B cell (primary cell): Measurements from ENCODE around the gene IFRD2. TPM values are rescaled to one million over a fixed set of nuclear protein-coding genes. Genes with fewer than 3 reads are reported as not detected.

ENCODE experiments used
- ATAC-seq: fragments of 200-7000 bp; cut with Tn5 transposase; one replicate; pipeline ENCODE4 v1.10.0; 2021; ENCODE audit warnings: low read depth, mild to moderate bottlenecking, moderate number of reproducible peaks, moderate library complexity
- CTCF ChIA-PET: fragments of 350-600 bp; sonication (Branson Sonifier 250); formaldehyde crosslinking; loops from one replicate; lab custom pipeline; 2021; ENCODE audit warnings: antibody characterized with exemption, inconsistent platforms; lab: Charles Lee
- POLR2A ChIA-PET: fragments of 350-600 bp; sonication (Branson Sonifier 250); formaldehyde crosslinking; loops from one replicate; lab custom pipeline; 2021; ENCODE audit warnings: antibody characterized with exemption; lab: Charles Lee
- DNase-seq: peaks from one replicate; pipeline ENCODE4 v3.0.0; 2013
- H2AFZ ChIP-seq: 2 replicates; pipeline ENCODE4 v1.6.1; 2012; ENCODE audit warnings: mild to moderate bottlenecking, low read depth, low read length; ENCODE audit not compliant: insufficient read depth, poor library complexity, severe bottlenecking
- H3K27ac ChIP-seq, 2 donors: 1 replicate in 1 of 2; 2 replicates in 1 of 2; pipeline ENCODE4 v1.5.1; 2012 to 2013; ENCODE audit warnings: low read length in 2 of 2, mild to moderate bottlenecking in 2 of 2, moderate library complexity in 1 of 2
- H3K27me3 ChIP-seq, 4 experiments: fragments of 200-600 bp in 1 of 4; sonication (generic) in 1 of 4; replicated peaks in 1 of 4; 1 replicate in 2 of 4; 2 replicates in 2 of 4; pipeline versions ENCODE4 v1.6.1 to v1.7.0; 2013 to 2016; ENCODE audit warnings: low read length in 3 of 4, mild to moderate bottlenecking in 2 of 4, mixed read lengths in 1 of 4, moderate library complexity in 1 of 4; ENCODE audit not compliant: insufficient read depth in 4 of 4, control insufficient read depth in 3 of 4; ENCODE audit errors: control extremely low read depth in 1 of 4
- H3K36me3 ChIP-seq, 2 experiments: replicated peaks in 1 of 2; 1 replicate in 1 of 2; 2 replicates in 1 of 2; pipeline versions ENCODE4 v1.6.1 to v1.7.1; 2013; ENCODE audit warnings: low read length in 1 of 2; ENCODE audit not compliant: insufficient read depth in 2 of 2, control insufficient read depth in 1 of 2; ENCODE audit errors: control extremely low read depth in 1 of 2, extremely low read depth in 1 of 2
- H3K4me1 ChIP-seq, 2 donors: fragments of 200-600 bp in 1 of 2; sonication (generic) in 1 of 2; 1 replicate in 1 of 2; 2 replicates in 1 of 2; pipeline versions ENCODE4 v1.5.1 to v1.6.1; 2013 to 2017; ENCODE audit warnings: low read length in 2 of 2; ENCODE audit not compliant: control insufficient read depth in 2 of 2, insufficient read depth in 2 of 2
- H3K4me2 ChIP-seq: replicated peaks from 2 replicates; pipeline ENCODE3; 2012; ENCODE audit warnings: mild to moderate bottlenecking, low read depth, low read length; ENCODE audit not compliant: poor library complexity, severe bottlenecking
- H3K4me3 ChIP-seq, 5 experiments: fragments of 200-600 bp in 1 of 5; sonication (generic) in 1 of 5; 1 replicate in 3 of 5; 2 replicates in 2 of 5; pipeline versions ENCODE4 v1.5.1 to v1.7.0; 2011 to 2016; ENCODE audit warnings: low read length in 4 of 5, mild to moderate bottlenecking in 4 of 5, low read depth in 2 of 5, control low read depth in 1 of 5, moderate library complexity in 1 of 5; ENCODE audit not compliant: insufficient read depth in 1 of 5; ENCODE audit errors: control extremely low read depth in 1 of 5, extremely low read depth in 1 of 5
- H3K79me2 ChIP-seq: fragments of 200-600 bp; sonication (generic); one replicate; pipeline ENCODE4 v1.6.0; 2016; ENCODE audit warnings: low read length; ENCODE audit not compliant: control insufficient read depth, insufficient read depth
- H3K9ac ChIP-seq: fragments of 200-600 bp; sonication (generic); 2 replicates; pipeline ENCODE4 v1.6.1; 2017; ENCODE audit warnings: mild to moderate bottlenecking, low read length, moderate library complexity
- H3K9me3 ChIP-seq, 3 donors: one replicate each; pipeline versions ENCODE4 v1.6.1 to v1.7.1; 2013; ENCODE audit warnings: low read length in 2 of 3; ENCODE audit not compliant: control insufficient read depth in 2 of 3, insufficient read depth in 1 of 3; ENCODE audit errors: control extremely low read depth in 1 of 3
- H4K20me1 ChIP-seq: 2 replicates; pipeline ENCODE4 v1.6.0; 2012; ENCODE audit warnings: mild to moderate bottlenecking, low read length; ENCODE audit not compliant: insufficient read depth, control insufficient read depth, poor library complexity, severe bottlenecking
- H3K27ac Mint-ChIP-seq: one replicate; pipeline ENCODE4 v1.8.0; 2021; ENCODE audit warnings: mixed read lengths
- H3K27me3 Mint-ChIP-seq: one replicate; pipeline ENCODE4 v1.8.0; 2021; ENCODE audit warnings: mixed read lengths
- H3K4me1 Mint-ChIP-seq: one replicate; pipeline ENCODE4 v1.8.0; 2021; ENCODE audit warnings: mixed read lengths
- H3K4me3 Mint-ChIP-seq: one replicate; pipeline ENCODE4 v1.8.0; 2021; ENCODE audit warnings: mixed read lengths
- H3K9me3 Mint-ChIP-seq: one replicate; pipeline ENCODE4 v1.8.0; 2022; ENCODE audit warnings: mixed read lengths; ENCODE audit not compliant: insufficient read depth
- CTCF ChIP-seq: fragments of 200-600 bp; IDR thresholded peaks from one replicate; pipeline ENCODE4 v1.8.0; 2022; ENCODE audit warnings: antibody characterized with exemption, mild to moderate bottlenecking
- EZH2 ChIP-seq: IDR thresholded peaks from 2 replicates; pipeline ENCODE4 v1.6.1; 2012; ENCODE audit warnings: borderline replicate concordance, low read depth, mild to moderate bottlenecking, moderate library complexity, low read length; ENCODE audit not compliant: insufficient read depth, poor library complexity, severe bottlenecking
- WGBS: methylation state at CpG from one replicate; pipeline ENCODE4 v1.1.5; 2013; ENCODE audit warnings: missing lambda C conversion rate; ENCODE audit not compliant: insufficient coverage; 5-methylcytosine and 5-hydroxymethylcytosine counted together
- intact Hi-C: fragments of 100-400 bp; cut with micrococcal nuclease; formaldehyde crosslinking; loops from one replicate; pipeline ENCODE4 v1.10.0; 2022
- polyA plus RNA-seq: library from polyadenylated mRNA; depleted of rRNA; stranded (reverse); fragments of >200 nt; gene quantifications from 2 replicates; pipeline ENCODE4 v1.2.3, GENCODE V29; 2012
- total RNA-seq, 2 donors: library from RNA; stranded (reverse); fragments of 120-200 nt in 1 of 2; gene quantifications; 1 replicate in 1 of 2; 2 replicates in 1 of 2; pipeline versions ENCODE4 v1.2.3 to v1.2.4, GENCODE V29; 2013 to 2022

Gene IFRD2
- total and polyA plus RNA-seq, 2 donors (not counting 1 experiment from before 2014, with no cell fraction given) = 63.4 to 80.1 TPM

DNA sequence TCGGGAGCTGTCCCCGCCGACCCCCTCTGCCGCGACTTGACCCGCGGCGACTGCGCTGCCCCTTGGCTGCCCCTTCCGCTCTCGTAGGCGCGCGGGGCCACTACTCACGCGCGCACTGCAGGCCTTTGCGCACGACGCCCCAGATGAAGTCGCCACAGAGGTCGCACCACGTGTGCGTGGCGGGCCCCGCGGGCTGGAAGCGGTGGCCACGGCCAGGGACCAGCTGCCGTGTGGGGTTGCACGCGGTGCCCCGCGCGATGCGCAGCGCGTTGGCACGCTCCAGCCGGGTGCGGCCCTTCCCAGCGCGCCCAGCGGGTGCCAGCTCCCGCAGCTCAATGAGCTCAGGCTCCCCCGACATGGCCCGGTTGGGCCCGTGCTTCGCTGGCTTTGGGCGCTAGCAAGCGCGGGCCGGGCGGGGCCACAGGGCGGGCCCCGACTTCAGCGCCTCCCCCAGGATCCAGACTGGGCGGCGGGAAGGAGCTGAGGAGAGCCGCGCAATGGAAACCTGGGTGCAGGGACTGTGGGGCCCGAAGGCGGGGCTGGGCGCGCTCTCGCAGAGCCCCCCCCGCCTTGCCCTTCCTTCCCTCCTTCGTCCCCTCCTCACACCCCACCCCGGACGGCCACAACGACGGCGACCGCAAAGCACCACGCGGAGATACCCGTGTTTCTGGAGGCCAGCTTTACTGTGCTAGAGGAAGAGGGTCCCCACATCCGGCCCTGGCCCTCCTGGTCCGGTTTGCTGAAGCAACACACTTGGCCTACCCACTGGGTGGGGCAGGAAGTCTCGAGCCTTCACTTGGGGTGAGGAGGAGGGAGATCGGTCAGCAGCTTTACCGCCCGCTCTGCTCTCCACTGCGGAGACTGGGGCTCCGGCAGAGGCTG lies 48.5 kb upstream of the IFRD2 start, which contains the start of gene RASSF1:
TSS of gene RASSF1 (minus strand) at position 389 of the 882 bp plus-strand sequence. CDS start at position 358, 31 bp downstream.
- no peaks in the 10 kb centered on the region for H3K9me3 Mint-ChIP-seq
- Histone ChIP-seq H3K36me3 (peaks cover 0 to 10% of the 10 kb centered on the region in 2 experiments), H3K9me3 (no peaks in the 10 kb centered on the region), H3K4me3 (peak within 1 kb of the TSS; percentile 61 to 86 (median 69)), H3K27me3 (no peaks in the 10 kb centered on the region), H4K20me1 (peaks cover 10% of the 10 kb centered on the region), H3K27ac (peak within 1 kb of the TSS; percentile 97 to 98), H3K79me2 (peaks cover 37% of the 10 kb centered on the region), H3K4me2 (peak within 1 kb of the TSS; percentile 90), H2AFZ (peak within 1 kb of the TSS; percentile 82), H3K9ac (peak within 1 kb of the TSS; percentile 89), H3K4me1 (peaks cover 42 to 62% of the 10 kb centered on the region in 2 donors)
- POLR2A ChIA-PET = interaction anchor here (0.5 to 6.1 kb wide), 11 partner anchors 11 to 1908 kb away, joined by 3 to 96 read pairs (median 4); partner anchors contain the start of genes C3orf18, CYB561D2, HEMK1 and HYAL3
- H3K4me1 Mint-ChIP-seq = peaks cover 53% of the 10 kb centered on the region
- peak within 1 kb of the TSS; percentile 96 for H3K4me3 Mint-ChIP-seq
- no peaks in the 10 kb centered on the region for H3K27me3 Mint-ChIP-seq
- CTCF ChIA-PET = interaction anchor here (0.5 to 2.0 kb wide), 7 partner anchors 10 to 1421 kb away, joined by 3 to 14 read pairs (median 4); partner anchors contain the start of genes CYB561D2, HYAL3, IFRD2 and NAA80
- DNase-seq (peak; percentile 70), ATAC-seq (peak; percentile 5)
- under 1% methylated on average over 76 of the region's 85 CpGs for WGBS
- H3K27ac Mint-ChIP-seq = peak within 1 kb of the TSS; percentile 99
- intact Hi-C loops = no loop called here
- TF ChIP-seq CTCF (no peak), EZH2 (no peak)
